Measurements from ENCODE around the gene RASAL2.
"Not testable (repeated sequence)": the region's sequence is repeated elsewhere in the genome, so short reads cannot be mapped to it uniquely, and the experiment has no call there.

Gene RASAL2

GRCh38 chr1:178066296-178066907 is 27.5 kb upstream of the RASAL2 start:
- in situ Hi-C loops (cut with MboI; ENCODE audit: low pct_unique_long_range_greater_than_20kb, low sequenced_read_pairs) = loop anchor here (25.0 kb wide), 2 partner anchors 121 to 221 kb away; no protein-coding TSS in a partner anchor
- no peak for DNase-seq

DNA sequence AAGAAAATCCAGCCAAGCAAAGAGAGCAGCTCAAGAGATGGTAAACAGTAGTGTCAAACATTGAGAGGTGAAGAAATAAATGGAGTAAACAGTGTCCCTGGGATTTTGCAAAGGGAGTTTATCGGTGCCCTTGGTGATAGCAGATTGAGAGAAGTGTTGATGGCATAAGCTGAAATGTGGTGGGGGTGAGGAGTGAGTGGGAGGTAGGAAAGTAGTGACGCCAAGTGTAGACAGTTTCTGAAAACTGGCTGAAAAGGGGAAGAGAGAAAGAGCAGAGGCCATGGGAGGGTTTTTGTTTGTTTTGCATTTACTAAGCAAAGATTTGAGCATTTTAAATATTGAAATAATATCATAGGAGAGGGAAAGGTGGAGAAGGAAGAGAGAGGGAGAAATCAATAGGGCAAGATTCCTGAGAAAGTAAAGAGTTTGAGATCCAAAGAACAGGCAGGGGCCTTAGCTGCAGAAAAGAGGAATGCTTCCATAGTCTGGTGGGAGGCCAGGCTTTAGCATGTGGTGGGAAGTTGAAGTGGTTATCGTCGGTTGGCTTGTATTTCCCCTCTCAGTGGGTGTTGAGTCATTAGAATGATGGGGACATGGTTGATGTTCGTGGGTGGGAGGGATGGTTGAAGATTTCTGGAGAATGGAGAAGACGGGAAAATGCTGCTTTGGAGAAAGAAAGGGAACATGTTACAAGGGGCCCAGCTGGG is 26.8 kb upstream of the RASAL2 start:
- in situ Hi-C loops (cut with MboI; ENCODE audit: low pct_unique_long_range_greater_than_20kb, low sequenced_read_pairs) = loop anchor here (25.0 kb wide), 2 partner anchors 120 to 220 kb away; no protein-coding TSS in a partner anchor
- peak; percentile 93 for DNase-seq

DNA sequence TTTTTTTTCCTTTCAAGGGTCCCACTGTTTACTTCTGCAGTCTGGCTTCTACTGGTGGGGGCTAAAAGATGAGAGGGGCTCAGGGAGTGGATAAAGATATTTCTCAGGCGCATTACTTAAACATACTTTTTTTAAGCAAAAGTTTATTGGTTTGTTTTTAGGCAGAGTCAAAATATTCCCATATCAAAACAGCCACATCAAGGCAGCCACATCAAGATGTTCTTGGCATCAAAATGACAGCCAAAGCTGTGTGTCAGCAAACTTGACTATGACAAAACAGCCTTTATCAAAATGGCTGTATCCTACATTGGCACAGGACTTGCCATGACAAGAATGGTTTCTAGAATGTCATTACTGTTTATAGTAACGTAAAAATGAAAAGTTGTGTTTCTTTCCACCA is 22.1 kb upstream of the RASAL2 start:
- in situ Hi-C loops (cut with MboI; ENCODE audit: low pct_unique_long_range_greater_than_20kb, low sequenced_read_pairs) = loop anchor here (25.0 kb wide), 2 partner anchors 115 to 215 kb away; no protein-coding TSS in a partner anchor

GRCh38 chr1:178072326-178072725 is 21.6 kb upstream of the RASAL2 start:
- DNase-seq = no peak
- in situ Hi-C loops (cut with MboI; ENCODE audit: low pct_unique_long_range_greater_than_20kb, low sequenced_read_pairs) = loop anchor here (25.0 kb wide), 2 partner anchors 115 to 215 kb away; no protein-coding TSS in a partner anchor

More for the DNA sequence above, 22.1 kb upstream of the RASAL2 start:
- no peak for DNase-seq

DNA sequence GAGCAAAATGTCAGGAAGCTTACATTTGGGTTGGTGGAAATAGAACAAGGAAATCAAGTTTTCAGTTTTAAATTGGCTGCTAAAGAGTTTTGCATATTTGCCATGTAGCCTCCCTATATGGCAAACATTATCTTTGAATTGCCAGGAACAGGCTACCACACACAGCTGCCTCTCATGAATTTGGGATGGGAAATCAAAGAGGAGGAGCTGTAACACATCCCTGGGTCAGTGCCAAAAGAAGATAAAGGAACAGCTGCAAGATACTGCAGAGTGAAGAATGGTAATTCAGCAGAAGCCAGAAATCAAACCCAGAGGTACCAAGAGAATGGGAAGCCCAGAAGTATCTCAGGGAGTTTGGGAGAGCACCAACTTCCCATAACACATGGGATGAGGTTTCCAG is 18.6 kb upstream of the RASAL2 start:
- no peak for DNase-seq
- in situ Hi-C loops (cut with MboI; ENCODE audit: low pct_unique_long_range_greater_than_20kb, low sequenced_read_pairs) = no loop called here

DNA sequence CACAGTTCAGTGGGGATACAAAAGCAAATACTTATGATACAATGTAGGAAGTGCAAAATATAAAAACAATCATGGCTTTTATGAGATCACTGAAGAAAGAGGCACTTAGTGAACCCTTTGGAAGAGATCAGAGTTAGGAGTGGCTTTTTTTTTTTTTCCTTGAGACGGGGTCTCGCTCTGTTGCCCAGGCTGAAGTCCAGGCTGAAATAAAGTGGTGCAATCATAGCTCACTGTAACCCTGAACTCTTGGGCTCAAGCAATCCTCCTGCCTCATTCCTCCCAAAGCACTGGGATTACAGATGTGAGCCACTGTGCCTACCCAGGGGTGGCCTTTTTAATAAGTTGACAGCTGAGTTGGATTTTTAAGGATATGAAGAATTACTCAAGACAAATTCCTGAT is 17.3 kb upstream of the RASAL2 start:
- in situ Hi-C loops (cut with MboI; ENCODE audit: low pct_unique_long_range_greater_than_20kb, low sequenced_read_pairs) = no loop called here
- DNase-seq = no peak

DNA sequence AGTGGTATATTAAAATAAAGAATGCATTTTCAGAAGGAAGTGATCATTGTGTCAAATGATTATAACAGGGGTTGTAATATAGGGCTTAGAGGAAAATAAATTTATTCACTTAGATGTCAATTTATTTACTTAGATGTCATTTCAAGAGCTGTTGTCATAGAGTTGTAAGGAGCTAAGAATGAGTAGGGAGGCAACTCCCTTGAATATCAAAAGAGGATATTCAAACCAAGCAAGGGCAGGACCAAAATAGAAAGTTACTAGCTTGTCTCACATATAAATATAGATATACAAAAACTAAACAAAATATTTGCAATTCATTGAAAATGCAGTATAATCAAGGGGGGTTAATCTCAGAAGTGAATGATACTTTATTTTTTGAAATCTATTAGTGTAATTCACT is 16.0 kb upstream of the RASAL2 start:
- DNase-seq = no peak
- in situ Hi-C loops (cut with MboI; ENCODE audit: low pct_unique_long_range_greater_than_20kb, low sequenced_read_pairs) = no loop called here

DNA sequence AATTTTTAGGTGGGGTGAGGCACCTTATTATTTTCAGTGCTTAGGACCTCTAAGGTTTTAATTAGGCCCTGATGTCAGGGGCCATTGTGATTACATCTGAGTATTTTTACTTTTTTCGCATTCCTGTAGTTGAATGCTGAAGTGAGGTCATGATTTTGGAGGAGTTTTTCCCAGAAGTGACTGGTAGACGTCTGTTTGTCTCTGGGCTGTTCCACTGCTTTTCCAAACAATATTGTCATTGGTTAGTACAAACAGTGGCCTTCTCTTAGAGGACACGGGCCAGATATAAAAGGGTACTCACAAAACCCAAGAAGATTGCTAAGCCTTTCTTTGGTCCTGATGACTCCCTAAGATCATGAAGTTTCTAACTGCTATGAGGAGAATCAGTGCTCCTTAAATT is 7.6 kb upstream of the RASAL2 start:
- DNase-seq = no peak
- in situ Hi-C loops (cut with MboI; ENCODE audit: low pct_unique_long_range_greater_than_20kb, low sequenced_read_pairs) = no loop called here

DNA sequence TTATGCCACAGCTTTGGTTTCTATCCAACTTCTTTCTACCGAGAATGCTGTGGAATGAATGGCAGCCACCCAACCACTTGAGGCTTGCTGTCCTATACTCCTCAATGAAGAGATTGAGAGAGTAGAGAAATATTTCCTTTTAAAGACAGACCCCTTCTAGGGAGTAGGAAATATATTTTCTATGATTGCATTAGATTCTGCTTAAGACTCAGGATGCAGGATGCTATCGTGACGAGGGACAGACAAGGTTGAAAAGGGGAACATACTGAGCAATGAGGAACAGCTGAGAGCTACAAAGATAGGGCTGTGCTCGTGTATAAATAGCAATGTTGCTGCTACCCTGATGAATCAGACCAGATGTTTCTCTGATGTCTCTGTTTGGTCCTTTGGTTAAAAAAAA is 7.1 kb upstream of the RASAL2 start:
- in situ Hi-C loops (cut with MboI; ENCODE audit: low pct_unique_long_range_greater_than_20kb, low sequenced_read_pairs) = no loop called here
- DNase-seq = peak; percentile 69

GRCh38 chr1:178088651-178089050 is 5.3 kb upstream of the RASAL2 start:
- no peak for DNase-seq
- in situ Hi-C loops (cut with MboI; ENCODE audit: low pct_unique_long_range_greater_than_20kb, low sequenced_read_pairs) = no loop called here

GRCh38 chr1:178091454-178091853 is 2.5 kb upstream of the RASAL2 start:
- in situ Hi-C loops (cut with MboI; ENCODE audit: low pct_unique_long_range_greater_than_20kb, low sequenced_read_pairs); DNase-seq: not testable (repeated sequence)

GRCh38 chr1:178091986-178092745 is 1.7 kb upstream of the RASAL2 start:
- in situ Hi-C loops (cut with MboI; ENCODE audit: low pct_unique_long_range_greater_than_20kb, low sequenced_read_pairs) = no loop called here
- no peak for DNase-seq

- no peak for DNase-seq
- in situ Hi-C loops (cut with MboI; ENCODE audit: low pct_unique_long_range_greater_than_20kb, low sequenced_read_pairs) = no loop called here
Measured at GRCh38 chr1:178092878-178093493, 918 bp upstream of the RASAL2 start.

GRCh38 chr1:178093494-178093950 is 382 bp upstream of the RASAL2 start:
- in situ Hi-C loops (cut with MboI; ENCODE audit: low pct_unique_long_range_greater_than_20kb, low sequenced_read_pairs) = no loop called here
- DNase-seq = peak; percentile 95

GRCh38 chr1:178094739-178095645 is 1.1 kb downstream of the RASAL2 start:
- in situ Hi-C loops (cut with MboI; ENCODE audit: low pct_unique_long_range_greater_than_20kb, low sequenced_read_pairs) = no loop called here

GRCh38 chr1:178096421-178096820 is 2.5 kb downstream of the RASAL2 start:
- no peak for DNase-seq
- in situ Hi-C loops (cut with MboI; ENCODE audit: low pct_unique_long_range_greater_than_20kb, low sequenced_read_pairs) = no loop called here

More at GRCh38 chr1:178094739-178095645, 1.1 kb downstream of the RASAL2 start:
- peak; percentile 32 for DNase-seq

DNA sequence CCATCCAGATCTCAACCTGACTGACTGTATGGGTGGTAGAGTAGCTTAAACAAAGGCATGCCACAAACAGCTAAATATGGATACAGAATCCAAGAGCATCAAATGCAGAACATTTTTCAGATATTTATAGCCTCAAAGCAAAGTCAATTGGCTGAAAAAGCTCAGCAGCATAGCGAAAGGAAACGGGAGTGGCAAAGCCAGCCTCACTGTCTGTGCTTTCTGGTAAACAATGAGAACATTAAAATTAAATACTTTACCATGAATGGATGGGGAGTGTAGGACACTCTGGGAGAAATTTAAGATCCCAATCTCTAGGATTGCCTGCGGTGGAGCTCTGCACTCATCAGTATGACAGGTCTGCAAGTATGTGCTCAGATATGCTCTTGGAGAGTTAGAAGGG is 4.4 kb downstream of the RASAL2 start:
- no peak for DNase-seq
- in situ Hi-C loops (cut with MboI; ENCODE audit: low pct_unique_long_range_greater_than_20kb, low sequenced_read_pairs) = no loop called here

GRCh38 chr1:178101266-178101630 is 7.3 kb downstream of the RASAL2 start:
- in situ Hi-C loops (cut with MboI; ENCODE audit: low pct_unique_long_range_greater_than_20kb, low sequenced_read_pairs) = no loop called here
- DNase-seq = no peak

- DNase-seq = no peak
- in situ Hi-C loops (cut with MboI; ENCODE audit: low pct_unique_long_range_greater_than_20kb, low sequenced_read_pairs) = no loop called here
Measured at GRCh38 chr1:178101654-178102053, 7.8 kb downstream of the RASAL2 start.
